Tibial nerve (tissue), 4 donors: Measurements from ENCODE around the gene CD151. TPM values are rescaled to one million over a fixed set of nuclear protein-coding genes. Genes with fewer than 3 reads are reported as not detected.

ENCODE experiments used
- DNase-seq, 2 donors: peaks; one replicate each; pipeline ENCODE4 v3.0.0-alpha.2; 2019; ENCODE audit warnings: low spot score in 2 of 2
- H3K27ac ChIP-seq, 4 donors: fragments of 200-600 bp; sonication (generic) in 3 of 4; one replicate each; pipeline ENCODE4 v1.5.1; 2017 to 2019; ENCODE audit warnings: mild to moderate bottlenecking in 1 of 4
- H3K27me3 ChIP-seq, 2 donors: fragments of 200-600 bp; sonication (generic) in 1 of 2; one replicate each; pipeline versions ENCODE4 v1.5.1 to v1.6.0; 2017 to 2019
- H3K36me3 ChIP-seq, 3 donors: fragments of 200-600 bp; sonication (generic); one replicate each; pipeline ENCODE4 v1.5.1; 2018 to 2019
- H3K4me1 ChIP-seq, 4 donors: fragments of 200-600 bp; sonication (generic) in 3 of 4; one replicate each; pipeline ENCODE4 v1.5.1; 2017 to 2019
- H3K4me3 ChIP-seq, 4 donors: fragments of 200-600 bp; sonication (generic) in 3 of 4; one replicate each; pipeline ENCODE4 v1.5.1; 2017 to 2019; ENCODE audit warnings: mild to moderate bottlenecking in 1 of 4, moderate library complexity in 1 of 4
- H3K9me3 ChIP-seq, 4 donors: fragments of 200-600 bp; sonication (generic) in 3 of 4; one replicate each; pipeline ENCODE4 v1.5.1; 2017 to 2019
- EP300 ChIP-seq, 2 donors: sonication (generic); formaldehyde crosslinking; IDR thresholded peaks; one replicate each; pipeline ENCODE4 v1.6.1; 2017; ENCODE audit warnings: antibody characterized with exemption in 2 of 2, mild to moderate bottlenecking in 1 of 2
- POLR2A ChIP-seq, 2 donors: fragments of 450-650 bp; IDR thresholded peaks; one replicate each; pipeline ENCODE4 v1.6.1; 2017; ENCODE audit warnings: antibody characterized with exemption in 2 of 2, mild to moderate bottlenecking in 2 of 2, moderate library complexity in 2 of 2
- WGBS, 2 donors: methylation state at CpG; one replicate each; pipeline ENCODE4 v1.1.5; 2018; 5-methylcytosine and 5-hydroxymethylcytosine counted together
- total RNA-seq, 4 donors: library from RNA; depleted of rRNA; stranded (reverse); fragments of >200 nt; gene quantifications; one replicate each; pipeline ENCODE4 v1.1.0, GENCODE V29; 2016
- TF ChIP-seq, protein P1 (sequence below), 5 experiments: fragments of 200-600 bp in 3 of 5; fragments of 450-650 bp in 2 of 5; sonication (generic) in 3 of 5; IDR thresholded peaks; one replicate each; pipeline ENCODE4 v1.5.1; 2016 to 2019; ENCODE audit warnings: antibody characterized with exemption in 5 of 5, mild to moderate bottlenecking in 3 of 5, moderate library complexity in 2 of 5

The CD151 gene
- total RNA-seq, result 100 to 1,000 TPM; 264 to 309 (median 281) TPM

DNA sequence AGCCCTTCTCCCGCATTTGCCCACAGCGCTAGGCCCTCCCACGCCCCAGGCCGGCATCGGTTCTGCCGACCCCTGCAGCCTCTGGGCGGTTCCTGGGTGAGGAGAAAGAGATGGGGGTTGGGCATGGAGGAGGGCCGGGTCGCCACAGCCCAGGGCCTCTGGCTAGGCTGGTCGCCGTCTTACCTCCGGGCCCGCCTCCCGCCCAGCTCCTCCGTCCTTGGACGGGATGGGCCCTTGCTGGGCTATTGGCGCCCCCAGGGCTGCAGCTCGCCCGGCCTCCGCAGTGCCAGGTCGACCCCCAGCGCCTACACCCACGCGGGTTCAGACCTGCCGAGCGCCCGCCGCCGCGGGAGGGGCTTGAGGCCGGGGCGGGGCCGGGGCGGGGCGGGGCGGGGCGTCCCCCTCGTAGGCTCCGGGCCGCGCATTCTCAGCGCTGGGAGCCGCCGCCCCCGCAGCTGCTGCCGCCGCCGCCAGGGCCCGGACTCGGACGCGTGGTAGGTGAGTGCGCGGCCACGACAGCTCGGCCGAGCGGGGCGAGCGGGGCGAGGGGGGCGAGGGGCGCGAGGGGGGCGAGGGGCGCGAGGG lies at the start of gene CD151:
Gene CD151, plus strand, starts transcription at position 424 of the 585 bp plus-strand sequence. CDS start 3,118 bp downstream, outside the sequence.
- H3K27me3 ChIP-seq, result peaks cover 0 to 40% of the 10 kb centered on the region in 2 donors
- peaks cover 0 to 20% (median 0%) of the 10 kb centered on the region in 3 donors for H3K36me3 ChIP-seq
- H3K27ac ChIP-seq, result peak within 1 kb of the TSS; percentile 88 to 93 (median 90)
- 1% methylated on average over 25 of the region's 67 CpGs; no CpG with 5 or more reads in 1 of the 2 donors for WGBS, 2 donors
- TF ChIP-seq POLR2A (IDR thresholded peaks at IDR 0.05) (no peak), EP300 (IDR thresholded peaks at IDR 0.05) (no peak)
- TF ChIP-seq, protein P1, sequence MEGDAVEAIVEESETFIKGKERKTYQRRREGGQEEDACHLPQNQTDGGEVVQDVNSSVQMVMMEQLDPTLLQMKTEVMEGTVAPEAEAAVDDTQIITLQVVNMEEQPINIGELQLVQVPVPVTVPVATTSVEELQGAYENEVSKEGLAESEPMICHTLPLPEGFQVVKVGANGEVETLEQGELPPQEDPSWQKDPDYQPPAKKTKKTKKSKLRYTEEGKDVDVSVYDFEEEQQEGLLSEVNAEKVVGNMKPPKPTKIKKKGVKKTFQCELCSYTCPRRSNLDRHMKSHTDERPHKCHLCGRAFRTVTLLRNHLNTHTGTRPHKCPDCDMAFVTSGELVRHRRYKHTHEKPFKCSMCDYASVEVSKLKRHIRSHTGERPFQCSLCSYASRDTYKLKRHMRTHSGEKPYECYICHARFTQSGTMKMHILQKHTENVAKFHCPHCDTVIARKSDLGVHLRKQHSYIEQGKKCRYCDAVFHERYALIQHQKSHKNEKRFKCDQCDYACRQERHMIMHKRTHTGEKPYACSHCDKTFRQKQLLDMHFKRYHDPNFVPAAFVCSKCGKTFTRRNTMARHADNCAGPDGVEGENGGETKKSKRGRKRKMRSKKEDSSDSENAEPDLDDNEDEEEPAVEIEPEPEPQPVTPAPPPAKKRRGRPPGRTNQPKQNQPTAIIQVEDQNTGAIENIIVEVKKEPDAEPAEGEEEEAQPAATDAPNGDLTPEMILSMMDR (IDR thresholded peaks at IDR 0.05), result peak in 1 of 5 experiments; percentile 32
- H3K4me3 ChIP-seq, result peak within 1 kb of the TSS; percentile 67 to 87 (median 85)
- peaks cover 0 to 90% (median 59%) of the 10 kb centered on the region in 4 donors for H3K4me1 ChIP-seq
- DNase-seq, result no peak
- no peaks in the 10 kb centered on the region for H3K9me3 ChIP-seq

DNA sequence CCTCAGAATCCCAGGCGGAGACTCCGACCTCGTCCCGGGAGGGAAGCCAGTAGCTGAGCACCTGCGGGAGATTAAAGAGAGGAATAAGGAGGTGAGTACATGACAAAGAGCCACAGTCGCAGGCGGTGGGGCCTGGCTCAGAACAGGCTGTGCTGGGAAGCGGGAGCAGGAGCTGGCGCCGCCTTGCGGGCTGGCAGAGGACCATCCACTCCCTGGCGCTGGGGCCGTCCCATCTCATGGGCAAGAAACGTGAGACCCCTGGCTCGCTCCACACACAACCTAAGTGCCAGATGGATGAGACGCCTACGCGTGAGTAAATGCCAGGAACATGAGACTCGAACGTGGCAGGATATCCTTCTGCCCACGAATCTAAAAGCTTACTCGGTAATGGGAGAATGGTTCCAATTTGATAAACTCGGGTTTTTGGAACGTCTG lies 49.2 kb upstream of the CD151 start:
- peak in 1 of 2 donors; percentile 8 for TF ChIP-seq EP300 (IDR thresholded peaks at IDR 0.05)
- TF ChIP-seq POLR2A (IDR thresholded peaks at IDR 0.05), result no peak
- TF ChIP-seq, protein P1 (IDR thresholded peaks at IDR 0.05), result peak; percentile 57 to 76 (median 62)
- peaks cover 0 to 19% (median 7%) of the 10 kb centered on the region in 4 donors for H3K4me1 ChIP-seq
- H3K27ac ChIP-seq, result peak overlapping the region in 3 of 4 donors; percentile 2 to 38 (median 4)
- H3K27me3 ChIP-seq, result peaks cover 0 to 10% of the 10 kb centered on the region in 2 donors
- H3K9me3 ChIP-seq, result no peaks in the 10 kb centered on the region
- peak; percentile 17 to 52 for DNase-seq
- no peak overlapping the region for H3K4me3 ChIP-seq
- H3K36me3 ChIP-seq, result peaks cover 0 to 58% (median 0%) of the 10 kb centered on the region in 3 donors
- 11 to 29% methylated on average over 12 to 24 of the region's 24 CpGs for WGBS, 2 donors

DNA sequence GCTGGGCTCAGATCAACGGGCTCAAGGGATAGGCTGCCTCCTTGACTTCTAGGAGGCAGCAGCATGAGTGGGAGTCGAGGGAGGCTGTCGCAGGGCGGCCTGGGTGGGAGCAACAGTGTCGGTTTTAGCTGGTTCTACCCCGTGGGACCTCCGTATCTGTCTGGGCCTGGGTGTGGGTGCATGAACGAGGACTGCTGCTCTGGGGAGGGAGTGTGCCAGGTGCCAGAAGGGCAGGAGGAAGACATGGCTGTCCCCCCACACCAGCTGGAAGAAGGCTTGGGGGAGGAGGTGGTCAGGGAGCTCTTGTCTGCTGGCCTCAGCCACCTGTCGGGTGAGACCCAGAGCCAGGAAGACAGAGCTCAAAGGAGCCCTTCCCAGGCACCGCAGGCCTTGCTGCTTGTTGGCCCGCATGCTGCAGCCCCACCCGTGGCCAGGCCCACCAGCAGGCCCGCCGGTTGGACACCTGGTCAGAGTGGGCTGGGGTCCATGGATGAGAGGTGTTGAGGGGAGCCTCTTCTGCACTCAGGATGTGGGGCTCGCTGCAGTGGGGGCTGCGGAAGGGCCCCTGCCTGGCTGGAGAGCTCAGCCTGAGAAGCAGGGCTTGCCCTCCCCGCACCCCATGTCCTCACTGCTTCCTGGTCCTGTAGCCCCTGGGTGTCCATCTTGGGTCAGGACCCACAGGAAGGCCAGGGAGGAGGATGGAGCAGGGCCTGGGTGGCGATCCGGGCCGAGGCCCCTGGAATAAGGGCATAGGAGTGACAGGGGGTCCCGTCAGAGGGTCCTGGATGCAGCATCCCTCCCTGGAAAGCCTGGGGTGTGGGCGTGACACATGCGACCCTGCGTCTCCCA lies 46.3 kb upstream of the CD151 start:
- Histone ChIP-seq H3K4me3 (no peak overlapping the region), H3K36me3 (peaks cover 0 to 52% (median 0%) of the 10 kb centered on the region in 3 donors), H3K27ac (no peak overlapping the region), H3K9me3 (no peaks in the 10 kb centered on the region), H3K4me1 (peaks cover 0 to 20% (median 6%) of the 10 kb centered on the region in 4 donors), H3K27me3 (peaks cover 0 to 33% of the 10 kb centered on the region in 2 donors)
- no peak for DNase-seq
- no peak for TF ChIP-seq POLR2A (IDR thresholded peaks at IDR 0.05)
- TF ChIP-seq, protein P1 (IDR thresholded peaks at IDR 0.05), result no peak
- TF ChIP-seq EP300 (IDR thresholded peaks at IDR 0.05), result no peak
- WGBS, 2 donors, result 69 to 74% methylated on average over 18 to 21 of the region's 24 CpGs

DNA sequence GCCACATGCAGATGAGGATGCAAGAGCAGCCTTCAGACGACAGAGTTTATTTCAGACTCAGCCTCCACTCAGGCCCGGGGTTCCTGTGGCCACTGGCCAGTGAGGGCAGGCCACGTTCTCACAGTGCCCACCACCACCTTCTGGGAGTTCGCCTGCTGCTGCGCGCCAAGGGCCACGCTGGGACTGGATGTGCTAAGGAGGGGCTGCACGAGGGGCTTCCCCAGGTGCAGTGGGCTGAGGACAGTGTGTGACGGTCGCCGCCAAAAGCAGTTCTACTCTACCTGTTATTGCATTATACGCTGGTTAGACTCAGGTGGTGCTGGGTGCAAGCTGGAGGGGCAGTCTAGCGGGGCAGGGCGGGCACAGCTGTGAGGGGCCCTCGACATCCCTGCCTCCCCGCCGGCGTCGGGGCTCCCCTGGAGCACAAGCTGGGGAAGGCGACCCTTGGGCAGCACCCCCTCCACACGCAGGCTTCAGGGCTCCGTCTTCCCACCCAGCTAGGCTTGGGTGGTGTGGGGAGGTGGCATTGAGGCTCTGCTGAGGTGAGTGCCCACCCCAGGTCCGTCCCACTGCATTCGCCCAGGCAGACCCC lies 45.6 kb upstream of the CD151 start:
- TF ChIP-seq POLR2A (IDR thresholded peaks at IDR 0.05) (no peak), EP300 (IDR thresholded peaks at IDR 0.05) (no peak)
- TF ChIP-seq, protein P1 (IDR thresholded peaks at IDR 0.05), result no peak
- DNase-seq, result no peak
- 83 to 94% methylated on average over 3 to 18 of the region's 24 CpGs for WGBS, 2 donors

More for the DNA sequence above, 45.6 kb upstream of the CD151 start:
- no peak overlapping the region for H3K27ac ChIP-seq
- H3K36me3 ChIP-seq, result peaks cover 0 to 52% (median 0%) of the 10 kb centered on the region in 3 donors
- no peak overlapping the region for H3K4me3 ChIP-seq
- H3K4me1 ChIP-seq, result peaks cover 0 to 20% (median 6%) of the 10 kb centered on the region in 4 donors
- peaks cover 0 to 33% of the 10 kb centered on the region in 2 donors for H3K27me3 ChIP-seq
- no peaks in the 10 kb centered on the region for H3K9me3 ChIP-seq
